Rectal smooth muscle tissue (tissue), 1 donor: ENCODE measurements around the gene DENND5A.
"Not testable (repeated sequence)": the region's sequence is repeated elsewhere in the genome, so short reads cannot be mapped to it uniquely, and the experiment has no call there.

Experiments
- H3K27ac ChIP-seq: one replicate; pipeline ENCODE4 v1.7.0; 2013; ENCODE audit warnings: low read depth, low read length, inconsistent platforms
- H3K27me3 ChIP-seq: one replicate; pipeline ENCODE4 v1.7.0; 2013; ENCODE audit warnings: low read length; ENCODE audit not compliant: control insufficient read depth, insufficient read depth
- H3K36me3 ChIP-seq: one replicate; pipeline ENCODE4 v1.7.0; 2013; ENCODE audit warnings: low read length; ENCODE audit not compliant: control insufficient read depth, insufficient read depth
- H3K4me1 ChIP-seq: one replicate; pipeline ENCODE4 v1.7.0; 2013; ENCODE audit warnings: low read length; ENCODE audit not compliant: control insufficient read depth, insufficient read depth
- H3K4me3 ChIP-seq: one replicate; pipeline ENCODE4 v1.7.0; 2013; ENCODE audit warnings: low read length
- H3K9ac ChIP-seq: one replicate; pipeline ENCODE4 v1.7.0; 2013; ENCODE audit warnings: low read length

Gene DENND5A

DNA sequence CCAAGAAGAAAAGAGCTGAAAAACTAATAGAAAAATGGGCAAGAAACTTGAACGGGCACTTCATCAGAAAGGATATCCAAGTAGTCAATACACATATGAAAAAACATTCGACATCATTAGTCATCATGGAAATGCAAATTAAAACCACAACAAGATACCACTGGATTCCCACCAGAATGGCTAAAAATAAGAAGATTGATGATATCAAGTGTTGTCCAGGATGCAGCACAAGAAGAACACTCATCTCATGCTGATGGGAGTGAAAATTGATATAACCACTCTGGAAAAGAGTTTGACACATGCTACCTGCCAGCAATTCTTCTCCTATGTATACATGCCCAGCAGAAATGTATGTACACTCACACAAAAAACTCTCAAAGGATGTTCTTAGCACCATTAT, 146.9 kb downstream of the DENND5A start:
- Histone ChIP-seq H3K4me3 (no peak overlapping the region), H3K36me3 (no peaks in the 10 kb centered on the region), H3K4me1 (no peaks in the 10 kb centered on the region), H3K27ac (no peak overlapping the region), H3K27me3 (no peaks in the 10 kb centered on the region), H3K9ac (no peak overlapping the region)

DNA sequence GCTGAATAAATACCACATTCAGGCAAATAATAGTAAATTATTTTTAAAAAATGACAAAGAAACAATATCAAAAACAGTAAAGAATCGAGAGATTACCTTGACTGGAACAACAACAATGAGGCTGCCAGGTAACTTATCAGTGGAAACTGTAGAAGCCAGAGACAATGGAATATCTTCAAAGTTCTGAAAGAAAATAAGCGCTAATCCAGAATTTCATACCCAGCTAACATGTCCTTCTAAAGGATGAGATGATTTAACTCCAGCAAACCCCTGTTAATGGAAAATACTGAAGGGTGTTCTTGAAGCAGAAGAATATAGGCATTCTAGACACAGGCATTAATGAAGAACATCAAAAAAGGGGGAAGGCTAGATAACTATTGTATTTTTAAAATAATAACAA, 153.1 kb downstream of the DENND5A start:
- H3K36me3 ChIP-seq, result no peaks in the 10 kb centered on the region
- H3K4me3 ChIP-seq, result no peak overlapping the region
- no peaks in the 10 kb centered on the region for H3K27me3 ChIP-seq
- H3K4me1 ChIP-seq, result no peaks in the 10 kb centered on the region
- no peak overlapping the region for H3K27ac ChIP-seq
- H3K9ac ChIP-seq, result no peak overlapping the region

DNA sequence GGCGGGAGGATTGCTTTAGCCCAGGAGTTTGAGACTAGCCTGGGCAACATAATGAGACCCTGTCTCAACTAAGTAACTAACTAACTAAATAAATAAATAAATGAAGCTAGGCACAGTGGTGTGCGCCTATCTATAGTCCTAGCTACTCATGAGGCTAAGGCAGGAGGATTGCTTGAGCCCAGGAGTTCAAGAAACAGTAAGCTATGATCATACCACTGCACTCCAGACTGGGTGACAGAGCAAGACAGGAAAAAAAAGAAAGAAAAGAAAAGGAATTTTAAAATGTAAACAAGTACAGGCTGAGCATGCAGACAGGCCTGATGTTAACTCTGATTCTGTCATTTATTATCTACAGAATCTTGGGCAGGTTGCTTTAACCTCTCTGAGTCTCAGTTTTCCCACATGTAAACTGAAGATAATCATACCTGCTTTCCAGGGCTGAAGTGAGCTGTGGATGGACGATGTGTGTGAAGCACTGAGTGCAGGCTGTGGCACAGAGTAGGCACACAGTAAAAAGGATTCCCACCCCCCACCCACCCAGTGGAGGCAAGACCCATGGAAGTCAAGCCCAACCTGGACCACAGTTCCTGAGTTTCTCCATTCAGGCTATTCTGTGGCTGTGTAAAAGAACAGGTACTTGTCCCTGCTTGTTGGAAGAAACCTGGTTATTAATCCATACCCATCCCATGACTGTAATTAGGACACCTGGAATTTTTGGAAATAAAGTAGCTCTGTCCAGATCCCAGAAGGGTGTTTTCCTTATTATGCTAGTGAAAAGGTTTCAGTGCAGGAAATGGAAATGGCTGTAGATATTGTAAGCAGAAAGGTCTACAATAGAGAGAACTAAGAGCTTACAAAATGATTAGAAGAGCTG, 155.1 kb downstream of the DENND5A start:
- Histone ChIP-seq H3K4me1 (no peaks in the 10 kb centered on the region), H3K4me3 (no peak overlapping the region), H3K9ac (no peak overlapping the region), H3K27me3 (no peaks in the 10 kb centered on the region), H3K36me3 (no peaks in the 10 kb centered on the region), H3K27ac (no peak overlapping the region)

DNA sequence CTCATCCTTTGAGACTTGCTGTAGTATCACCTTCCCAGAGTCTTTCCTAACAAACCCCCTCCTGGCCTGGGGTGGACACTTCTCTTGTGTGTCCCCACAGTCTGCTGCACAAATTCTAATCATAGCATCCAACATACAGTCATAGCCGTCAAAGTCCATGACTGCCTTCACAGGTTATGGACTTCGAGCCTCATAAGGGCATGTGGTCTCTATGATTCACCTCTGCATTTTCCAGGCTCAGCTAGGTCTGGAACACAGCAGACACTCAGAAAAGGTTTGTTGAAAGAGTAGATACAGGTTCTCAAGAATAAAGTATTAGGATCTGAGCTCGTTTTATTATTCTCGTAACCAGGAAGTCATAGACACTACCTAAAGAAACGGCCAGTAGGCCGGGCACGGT, 160.6 kb downstream of the DENND5A start:
- H3K9ac ChIP-seq, result no peak overlapping the region
- no peaks in the 10 kb centered on the region for H3K4me1 ChIP-seq

DNA sequence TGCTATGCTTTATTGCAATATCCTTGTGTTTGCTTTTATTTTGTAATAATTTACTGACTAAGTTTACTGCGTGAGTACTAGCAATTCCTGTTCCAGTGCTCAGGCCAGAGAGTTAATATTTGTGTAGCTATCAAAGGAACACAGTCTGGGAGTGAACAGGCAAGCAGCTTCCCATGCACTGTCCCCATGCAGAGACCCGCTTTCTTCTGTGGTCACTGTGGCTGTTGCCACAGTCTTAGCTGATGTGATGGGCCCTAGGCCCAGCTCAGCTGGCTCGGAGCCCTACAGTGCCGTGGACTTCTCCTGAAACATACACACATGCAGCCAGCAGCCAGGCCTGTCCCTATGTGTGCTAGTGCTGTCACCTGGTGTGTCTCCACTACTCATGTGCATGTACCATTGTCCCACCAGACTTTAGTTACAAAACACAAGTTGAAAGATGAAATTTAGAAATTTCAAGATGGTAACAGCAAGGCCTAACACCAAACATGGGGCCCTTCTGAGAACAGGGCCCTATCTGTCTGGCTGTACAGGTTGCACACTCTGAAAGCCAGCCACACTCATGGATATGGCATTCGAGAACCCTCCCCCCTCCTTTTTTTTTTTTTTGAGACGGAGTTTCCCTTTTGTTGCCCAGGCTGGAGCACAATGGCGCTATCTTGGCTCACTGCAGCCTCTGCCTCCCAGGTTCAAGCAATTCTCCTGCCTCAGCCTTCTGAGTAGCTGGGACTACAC, 161.4 kb downstream of the DENND5A start:
- H3K27ac ChIP-seq, result no peak overlapping the region
- H3K9ac ChIP-seq, result no peak overlapping the region
- H3K4me3 ChIP-seq, result no peak overlapping the region
- no peaks in the 10 kb centered on the region for H3K36me3 ChIP-seq
- no peaks in the 10 kb centered on the region for H3K27me3 ChIP-seq
- no peaks in the 10 kb centered on the region for H3K4me1 ChIP-seq

More for the DNA sequence above, 160.6 kb downstream of the DENND5A start:
- H3K4me3 ChIP-seq, result no peak overlapping the region
- no peaks in the 10 kb centered on the region for H3K36me3 ChIP-seq
- no peaks in the 10 kb centered on the region for H3K27me3 ChIP-seq
- no peak overlapping the region for H3K27ac ChIP-seq

DNA sequence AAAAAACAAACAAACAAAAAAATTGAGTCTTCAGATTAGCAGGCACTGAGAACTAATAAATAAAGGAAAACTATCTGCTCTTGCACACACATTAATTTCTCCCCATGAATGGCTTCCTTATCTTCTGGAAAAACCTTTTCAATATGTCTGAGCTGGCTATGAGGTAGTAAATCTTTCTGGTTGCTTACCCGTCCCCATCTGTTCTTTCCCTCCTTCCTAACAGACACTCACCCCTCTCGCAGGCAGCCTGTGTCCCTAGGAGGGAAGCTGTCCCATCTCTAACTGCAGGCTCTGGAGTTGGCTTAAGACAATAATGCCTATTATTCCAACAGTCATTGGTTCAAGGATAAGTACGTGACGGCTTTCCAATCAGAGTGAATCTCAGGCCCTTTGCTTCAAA, 165.5 kb downstream of the DENND5A start:
- Histone ChIP-seq H3K4me3 (no peak overlapping the region), H3K9ac (no peak overlapping the region), H3K27me3 (no peaks in the 10 kb centered on the region), H3K27ac (no peak overlapping the region), H3K36me3 (no peaks in the 10 kb centered on the region), H3K4me1 (no peaks in the 10 kb centered on the region)

DNA sequence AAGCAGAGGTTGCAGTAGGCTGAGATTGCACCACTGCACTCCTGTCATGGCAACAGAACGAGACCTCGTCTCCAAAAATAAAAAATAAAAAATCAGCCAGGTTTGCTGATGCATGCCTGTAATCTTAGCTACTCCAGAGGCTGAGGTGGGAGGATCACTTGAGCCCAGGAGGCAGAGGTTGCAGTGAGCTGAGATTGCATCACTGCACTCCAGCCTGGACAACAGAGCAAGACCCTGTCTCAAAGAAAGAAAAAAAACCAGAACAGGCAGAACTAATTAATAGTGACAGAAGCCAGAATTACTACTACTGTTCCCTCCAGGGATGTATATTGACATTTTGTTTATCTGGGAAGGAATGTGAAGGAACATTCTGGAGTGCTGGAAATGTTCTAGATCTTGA, 166.7 kb downstream of the DENND5A start:
- not testable (repeated sequence) for H3K27me3 ChIP-seq, H3K4me1 ChIP-seq, H3K27ac ChIP-seq, H3K36me3 ChIP-seq, H3K4me3 ChIP-seq, H3K9ac ChIP-seq

DNA sequence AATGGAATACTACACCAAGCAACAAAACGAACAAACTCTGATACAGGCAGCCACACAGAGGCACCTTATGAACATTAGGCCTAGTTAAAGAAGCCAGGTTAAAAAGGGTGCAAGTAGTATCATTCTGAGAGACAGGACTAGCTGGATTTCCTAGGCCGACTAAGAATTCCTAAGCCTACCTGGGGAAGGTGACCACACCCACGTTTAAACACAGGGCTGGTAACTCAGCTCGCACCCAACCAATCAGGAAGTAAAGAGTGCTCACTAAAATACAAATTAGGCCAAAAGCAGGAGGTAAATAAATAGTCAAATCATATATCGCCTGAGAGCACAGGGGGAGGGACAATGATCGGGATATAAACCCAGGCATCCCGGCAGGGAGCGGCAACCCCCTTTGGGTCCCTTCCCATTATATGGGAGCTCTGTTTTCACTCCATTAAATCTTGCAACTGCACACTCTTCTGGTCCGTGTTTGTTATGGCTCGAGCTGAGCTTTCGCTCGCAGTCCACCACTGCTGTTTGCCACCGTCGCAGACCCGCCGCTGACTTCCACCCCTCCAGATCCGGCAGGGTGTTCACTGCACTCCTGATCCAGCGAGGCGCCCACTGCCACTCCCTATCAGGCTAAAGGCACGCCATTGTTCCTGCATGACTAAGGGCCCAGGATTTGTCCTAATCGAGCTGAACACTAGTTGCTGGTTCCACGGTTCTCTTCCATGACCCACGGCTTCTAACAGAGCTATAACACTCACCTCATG, 167.8 kb downstream of the DENND5A start:
- not testable (repeated sequence) for H3K4me3 ChIP-seq, H3K9ac ChIP-seq, H3K27ac ChIP-seq, H3K27me3 ChIP-seq, H3K36me3 ChIP-seq, H3K4me1 ChIP-seq

DNA sequence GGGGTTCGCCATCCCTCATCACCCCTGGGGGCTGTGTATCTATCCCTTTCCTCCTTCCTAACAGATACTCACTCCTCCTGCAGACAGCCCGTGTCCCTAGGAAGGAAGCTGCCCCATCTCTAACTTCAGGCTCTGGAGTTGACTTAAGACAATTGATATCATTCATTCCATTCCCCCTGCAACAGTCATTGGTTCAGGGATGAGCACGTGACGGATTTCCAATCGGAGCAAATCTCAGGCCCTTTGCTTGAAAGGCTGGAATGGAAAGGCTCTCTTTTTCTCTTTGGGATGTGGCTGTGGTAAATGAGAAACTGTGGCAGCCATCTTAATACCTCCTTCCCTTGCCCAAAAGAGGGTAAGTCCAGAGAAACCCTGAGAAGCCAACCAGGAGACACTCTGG, 168.7 kb downstream of the DENND5A start:
- Histone ChIP-seq H3K4me1 (no peaks in the 10 kb centered on the region), H3K27me3 (peaks cover 6% of the 10 kb centered on the region), H3K4me3 (no peak overlapping the region), H3K36me3 (no peaks in the 10 kb centered on the region), H3K9ac (no peak overlapping the region), H3K27ac (no peak overlapping the region)

DNA sequence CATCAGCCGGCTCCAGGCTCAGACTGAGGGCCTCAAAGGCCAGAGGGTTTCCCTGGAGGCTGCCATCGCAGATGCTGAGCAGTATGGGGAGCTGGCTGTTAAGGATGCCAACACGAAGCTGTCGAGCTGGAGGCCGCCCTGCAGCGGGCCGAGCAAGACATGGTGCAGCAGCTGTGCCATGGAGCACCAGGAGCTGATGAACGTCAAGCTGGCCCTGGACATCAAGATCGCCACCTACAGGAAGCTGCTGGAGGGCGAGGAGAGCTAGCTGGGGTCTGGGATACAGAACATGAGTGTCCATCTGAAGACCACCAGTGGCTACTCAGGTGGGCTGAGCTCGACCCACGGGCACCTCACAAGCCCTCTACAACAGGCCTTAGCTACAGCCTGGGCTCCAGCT, 169.7 kb downstream of the DENND5A start:
- Histone ChIP-seq H3K27ac (no peak overlapping the region), H3K4me3 (no peak overlapping the region), H3K4me1 (no peaks in the 10 kb centered on the region), H3K36me3 (no peaks in the 10 kb centered on the region), H3K9ac (no peak overlapping the region), H3K27me3 (peaks cover 6% of the 10 kb centered on the region)

DNA sequence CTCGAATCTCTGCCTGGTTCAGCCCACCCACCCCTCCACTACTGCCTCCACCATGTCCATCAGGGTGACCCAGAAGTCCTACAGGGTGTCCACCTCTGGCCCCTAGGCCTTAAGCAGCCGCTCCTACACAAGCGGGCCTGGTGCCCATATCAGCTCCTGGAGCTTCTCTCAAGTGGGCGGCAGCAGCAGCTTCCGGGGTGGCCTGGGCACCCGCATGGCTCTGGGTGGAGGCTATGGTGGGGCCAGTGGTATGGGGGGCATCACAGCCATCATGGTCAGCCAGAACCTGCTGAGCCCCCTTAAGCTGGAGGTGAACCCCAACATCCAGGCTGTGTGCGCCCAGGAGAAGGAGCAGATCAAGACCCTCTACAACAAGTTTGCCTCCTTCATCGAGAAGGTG, 170.7 kb downstream of the DENND5A start:
- Histone ChIP-seq H3K27ac (no peak overlapping the region), H3K36me3 (no peaks in the 10 kb centered on the region), H3K9ac (no peak overlapping the region), H3K4me1 (no peaks in the 10 kb centered on the region), H3K4me3 (no peak overlapping the region), H3K27me3 (peaks cover 6% of the 10 kb centered on the region)
